Stimulated activated CD8-positive, alpha-beta memory T cell treated with anti-CD3 and anti-CD28 coated beads, Interleukin-4, amount 100 ng/mL, for 48 hours (primary cell): ENCODE measurements around the gene EDN1.

Source experiments
- DNase-seq: peaks from one replicate; pipeline ENCODE4 v3.0.0-alpha.2; 2020

Gene EDN1

GRCh38 chr6:12289933-12290820 is at the start of gene EDN1:
EDN1 (plus strand) TSS chr6:12290361; CDS start chr6:12290630, 269 bp downstream.
- DNase-seq, result peak; percentile 76

- DNase-seq, result no peak
Measured at GRCh38 chr6:12241493-12242175, 48.5 kb upstream of the EDN1 start.

GRCh38 chr6:12243169-12243568 is 47.0 kb upstream of the EDN1 start:
- no peak for DNase-seq

- DNase-seq, result no peak
Measured at GRCh38 chr6:12245360-12245759, 44.8 kb upstream of the EDN1 start.

DNA sequence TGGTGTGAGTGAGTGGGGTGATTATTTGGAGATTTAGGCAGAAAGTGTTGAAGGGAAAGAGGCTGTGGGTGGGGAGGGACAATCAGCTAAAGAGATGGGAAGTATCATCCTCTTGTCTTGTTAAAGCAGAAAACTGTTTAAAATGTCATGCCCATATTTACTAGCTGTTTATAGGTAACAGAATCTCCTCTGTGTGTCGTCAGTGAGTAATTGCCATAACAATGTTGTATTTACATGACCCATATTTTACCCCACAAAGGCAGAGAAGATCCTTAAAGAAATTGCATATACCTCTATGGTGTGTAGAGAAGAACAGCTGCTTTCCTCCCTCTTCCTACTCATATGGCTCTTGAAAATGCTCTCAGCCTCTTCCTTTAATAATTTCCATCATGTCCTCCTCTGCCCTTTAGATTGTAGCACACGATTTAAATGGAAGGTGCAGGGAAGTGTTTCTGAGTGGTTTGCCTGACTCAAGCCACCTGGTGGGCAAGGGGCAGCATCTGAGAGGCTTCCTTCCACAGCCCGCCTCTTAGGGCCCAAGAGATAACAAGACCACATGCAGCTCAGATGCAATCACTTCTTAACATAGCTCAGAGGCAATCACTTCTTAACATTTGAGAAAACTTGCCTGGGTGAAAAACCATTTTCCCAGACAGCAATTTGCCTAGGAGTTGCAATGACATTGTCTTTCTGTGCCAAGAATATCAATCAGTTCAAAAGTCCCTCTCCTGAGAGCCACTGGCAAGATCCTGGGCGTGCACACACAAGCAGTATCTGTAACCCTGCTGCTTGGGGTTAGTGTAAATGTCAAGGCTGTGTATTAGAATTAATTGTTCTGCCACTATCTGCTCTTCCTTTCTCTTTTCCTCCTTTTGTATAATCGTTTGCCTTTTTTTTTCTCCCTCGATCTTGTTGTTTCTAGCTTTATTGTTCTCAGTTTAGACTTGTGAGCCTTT is 44.1 kb upstream of the EDN1 start:
- DNase-seq, result no peak

- DNase-seq, result no peak
Measured at GRCh38 chr6:12246900-12247299, 43.3 kb upstream of the EDN1 start.

GRCh38 chr6:12249541-12250382 is 40.4 kb upstream of the EDN1 start:
- no peak for DNase-seq

DNA sequence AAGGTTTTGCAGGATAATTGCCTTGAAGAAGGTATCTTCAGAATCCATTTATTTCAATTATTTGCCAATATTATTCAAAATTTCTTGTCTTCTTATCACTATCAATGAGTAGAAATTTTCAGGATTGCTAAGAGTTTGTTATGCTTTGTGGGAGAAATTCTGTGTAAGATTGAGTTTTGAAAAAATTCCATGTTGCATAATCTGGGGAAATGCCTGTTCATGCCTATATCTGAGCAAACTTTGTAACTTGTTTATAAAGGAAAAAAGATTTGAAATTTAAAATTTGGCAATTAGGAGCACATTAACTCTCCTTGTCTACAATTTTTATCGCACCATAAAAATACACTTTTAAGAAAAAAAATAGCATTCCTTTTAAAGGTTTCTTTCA is 39.8 kb upstream of the EDN1 start:
- no peak for DNase-seq

GRCh38 chr6:12254210-12254609 is 36.0 kb upstream of the EDN1 start:
- DNase-seq, result no peak

GRCh38 chr6:12258191-12258590 is 32.0 kb upstream of the EDN1 start:
- no peak for DNase-seq

DNA sequence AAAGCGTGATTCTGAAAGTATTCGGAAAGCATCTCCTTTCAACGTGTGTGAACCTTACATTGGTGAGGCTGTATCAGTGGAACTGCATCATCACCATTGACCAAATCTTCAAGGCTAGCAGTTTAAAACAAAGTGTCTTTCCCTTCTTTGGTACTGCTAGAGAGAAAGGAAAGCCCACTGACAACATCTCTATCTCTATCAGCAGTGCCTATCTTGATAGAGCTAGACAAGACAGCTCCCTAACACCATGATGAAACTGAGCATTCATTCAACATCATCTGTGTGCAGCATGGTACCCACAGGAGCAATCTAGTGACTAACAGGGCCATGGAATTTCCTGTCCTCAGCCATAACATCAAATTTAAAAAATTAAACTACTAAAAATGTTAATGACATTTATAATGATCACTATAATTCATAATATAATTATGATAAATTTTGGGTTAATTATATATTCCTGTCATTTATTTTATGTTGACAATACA is 31.5 kb upstream of the EDN1 start:
- DNase-seq, result no peak

DNA sequence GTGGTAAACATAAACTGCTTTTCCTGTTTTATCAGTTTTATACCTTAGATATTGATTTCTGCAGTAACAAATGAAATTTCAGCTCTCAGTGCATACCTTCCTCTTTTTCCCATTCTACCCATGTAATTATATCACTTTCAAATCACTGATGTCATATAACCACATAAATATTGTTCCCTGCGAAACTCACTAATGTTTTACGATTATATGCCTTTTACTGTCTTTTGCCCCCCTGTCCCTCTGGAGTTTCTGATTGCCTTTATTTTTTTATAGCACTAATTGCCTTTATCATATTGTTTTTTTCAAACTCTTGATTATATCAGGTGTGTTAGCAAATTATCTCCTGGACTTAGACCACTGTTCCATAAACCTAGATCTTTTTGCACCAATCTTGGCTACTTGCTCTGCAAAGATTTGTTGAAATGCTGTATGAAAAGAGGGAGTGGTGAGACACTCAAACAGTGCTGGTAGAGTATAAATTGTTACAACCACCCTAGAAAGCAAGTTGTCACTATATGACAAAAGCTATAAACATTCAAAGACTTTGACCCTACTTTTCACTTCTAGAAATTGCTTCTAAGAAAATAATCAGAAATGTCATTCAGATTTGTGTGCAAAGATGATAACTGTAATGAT is 29.6 kb upstream of the EDN1 start:
- no peak for DNase-seq

- no peak for DNase-seq
Measured at GRCh38 chr6:12261502-12261901, 28.7 kb upstream of the EDN1 start.

- no peak for DNase-seq
Measured at GRCh38 chr6:12262236-12263061, 27.7 kb upstream of the EDN1 start.

- no peak for DNase-seq
Measured at GRCh38 chr6:12263403-12263802, 26.8 kb upstream of the EDN1 start.

- no peak for DNase-seq
Measured at GRCh38 chr6:12264671-12265070, 25.5 kb upstream of the EDN1 start.

- DNase-seq, result no peak
Measured at GRCh38 chr6:12265296-12265695, 24.9 kb upstream of the EDN1 start.

GRCh38 chr6:12265791-12266190 is 24.4 kb upstream of the EDN1 start:
- DNase-seq, result no peak

DNA sequence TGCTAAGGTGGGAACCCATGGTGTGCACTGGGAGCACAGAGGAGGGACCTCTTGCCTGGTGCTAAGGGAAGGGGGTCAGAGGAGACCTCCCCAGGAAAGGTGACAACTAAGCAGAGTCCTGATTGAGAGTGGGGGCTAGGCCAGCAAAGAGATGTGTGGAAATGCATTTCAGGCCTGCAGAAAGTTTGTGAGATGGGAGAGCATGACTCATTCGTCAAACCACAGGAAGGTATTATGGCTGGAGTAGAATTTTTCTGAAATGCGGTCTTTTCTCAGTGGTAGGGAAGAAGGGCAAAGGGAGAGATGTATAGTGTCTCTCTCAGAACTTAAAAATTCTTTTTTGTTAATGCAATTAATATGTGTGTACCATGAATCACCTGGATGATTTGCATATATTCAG is 23.6 kb upstream of the EDN1 start:
- DNase-seq, result no peak

- DNase-seq, result no peak
Measured at GRCh38 chr6:12269110-12269509, 21.1 kb upstream of the EDN1 start.
